Stimulated activated CD4-positive, alpha-beta T cell treated with anti-CD3 and anti-CD28 coated beads, Interleukin-4, amount 100 ng/mL, for 4 hours (primary cell): Measurements from ENCODE around the gene CTNNBL1.
"Not testable (repeated sequence)": the region's sequence is repeated elsewhere in the genome, so short reads cannot be mapped to it uniquely, and the experiment has no call there.

Source experiments
- DNase-seq, 2 experiments: peaks; one replicate each; pipeline ENCODE4 v3.0.0-alpha.2; 2020

CTNNBL1 gene

DNA sequence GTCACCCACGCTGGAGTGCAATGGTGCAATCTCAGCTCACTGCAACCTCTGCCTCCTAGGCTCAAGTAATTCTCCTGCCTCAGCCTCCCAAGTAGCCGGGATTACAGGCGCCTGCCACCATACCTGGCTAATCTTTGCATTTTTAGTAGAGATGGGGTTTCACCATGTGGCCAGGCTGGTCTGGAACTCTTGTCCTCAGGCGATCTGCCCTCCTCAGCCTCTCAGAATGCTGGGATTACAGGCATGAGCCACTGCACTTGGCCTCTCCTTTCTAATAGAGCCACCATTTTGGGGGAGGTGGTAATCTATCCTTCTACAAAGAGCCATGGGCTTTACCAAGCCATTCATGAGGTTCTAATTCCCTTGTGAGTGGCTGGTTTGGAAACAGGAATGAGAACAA is 14.1 kb upstream of the CTNNBL1 start:
- DNase-seq: not testable (repeated sequence)

DNA sequence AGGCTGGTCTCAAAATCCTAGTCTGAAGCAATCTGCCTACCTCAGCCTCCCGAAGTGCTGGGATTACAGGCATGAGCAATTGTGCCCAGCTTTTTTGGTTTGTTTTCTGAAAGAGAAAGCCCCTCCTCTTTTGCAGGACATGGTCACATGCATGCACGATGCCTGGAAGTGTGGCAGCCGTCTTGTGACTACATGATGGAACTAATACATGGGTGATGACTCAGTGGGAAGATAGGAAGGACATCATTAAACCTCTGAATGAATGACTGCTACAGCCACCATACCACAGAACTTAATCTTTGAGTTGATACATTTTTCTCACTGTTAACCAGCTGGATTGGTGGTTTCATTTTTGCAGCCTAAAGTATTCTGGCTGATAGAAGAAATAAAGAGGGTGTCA is 13.4 kb upstream of the CTNNBL1 start:
- DNase-seq: no peak

DNA sequence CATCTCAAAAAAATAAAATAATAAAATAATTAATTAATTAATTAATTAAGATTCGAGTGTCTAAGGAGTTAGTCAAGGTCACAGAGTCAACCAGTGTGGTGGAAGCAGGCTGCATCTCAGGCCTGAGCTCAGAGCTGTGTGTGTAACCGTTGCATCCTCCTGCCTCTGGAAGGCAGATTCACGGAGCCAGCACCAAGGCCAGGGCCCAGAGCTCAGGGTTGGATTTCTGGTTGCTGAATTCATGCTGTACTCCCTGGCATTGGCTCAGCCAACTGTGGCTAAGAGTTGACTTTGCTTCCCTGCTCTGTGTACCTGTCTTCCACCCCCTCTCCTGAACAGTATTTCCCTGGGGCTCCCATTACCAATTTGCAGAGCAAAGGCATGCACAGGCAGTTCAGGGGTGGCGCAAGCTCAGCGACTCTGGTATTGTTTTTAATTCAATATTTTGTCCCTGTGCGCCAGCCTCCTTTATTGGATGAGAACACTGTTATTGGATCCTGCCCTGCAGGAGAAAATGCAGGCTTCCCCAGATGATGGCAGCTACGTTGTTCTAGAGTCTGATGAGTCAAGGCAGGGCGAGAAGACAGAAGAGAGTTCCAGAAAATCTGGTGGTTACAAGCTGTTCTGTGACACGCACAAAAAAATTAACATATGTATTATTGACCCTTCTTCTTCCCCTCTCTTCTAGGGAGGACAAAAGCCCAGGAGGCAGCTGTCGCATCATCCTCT is 12.3 kb upstream of the CTNNBL1 start:
- DNase-seq: no peak

GRCh38 chr20:37683146-37683545 is 10.7 kb upstream of the CTNNBL1 start:
- DNase-seq: not testable (repeated sequence)

GRCh38 chr20:37686762-37687477 is 6.9 kb upstream of the CTNNBL1 start:
- DNase-seq: no peak

DNA sequence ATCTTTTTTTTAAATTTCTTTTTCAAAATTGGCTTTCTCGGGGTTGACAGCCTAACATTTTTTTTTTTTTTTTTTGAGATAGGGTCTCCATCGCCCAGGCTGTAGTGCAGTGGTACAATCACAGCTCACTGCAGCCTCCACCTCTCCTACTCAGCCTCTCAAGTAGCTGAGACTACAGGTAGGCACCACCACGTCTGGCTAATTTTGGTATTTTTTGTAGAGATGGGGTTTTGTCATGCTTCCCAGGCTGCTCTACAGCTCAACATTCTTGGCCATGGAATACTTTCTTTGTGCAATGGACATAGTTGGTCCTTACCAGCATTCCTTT is 6.4 kb upstream of the CTNNBL1 start:
- no peak for DNase-seq

DNA sequence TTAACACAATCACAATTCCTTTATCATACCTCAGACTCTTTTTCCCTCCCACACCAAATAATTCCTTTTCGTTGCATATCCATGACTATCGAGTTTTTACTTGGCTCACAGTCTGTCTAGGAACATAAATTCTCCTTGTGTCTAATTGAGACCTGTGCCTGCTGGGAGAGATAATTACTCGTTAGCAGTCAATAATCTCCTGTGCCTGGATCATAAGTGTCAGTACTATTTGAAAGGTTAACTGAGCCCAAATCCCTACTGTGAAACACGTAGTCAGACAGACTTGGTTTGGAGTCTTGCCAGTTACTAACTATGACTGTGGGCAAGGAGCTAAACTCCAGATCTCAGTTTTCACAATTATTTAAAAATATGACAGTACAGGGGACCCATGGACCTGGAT is 5.7 kb upstream of the CTNNBL1 start:
- no peak for DNase-seq

- DNase-seq: no peak
Observed at GRCh38 chr20:37690626-37691369, 3.0 kb upstream of the CTNNBL1 start.

DNA sequence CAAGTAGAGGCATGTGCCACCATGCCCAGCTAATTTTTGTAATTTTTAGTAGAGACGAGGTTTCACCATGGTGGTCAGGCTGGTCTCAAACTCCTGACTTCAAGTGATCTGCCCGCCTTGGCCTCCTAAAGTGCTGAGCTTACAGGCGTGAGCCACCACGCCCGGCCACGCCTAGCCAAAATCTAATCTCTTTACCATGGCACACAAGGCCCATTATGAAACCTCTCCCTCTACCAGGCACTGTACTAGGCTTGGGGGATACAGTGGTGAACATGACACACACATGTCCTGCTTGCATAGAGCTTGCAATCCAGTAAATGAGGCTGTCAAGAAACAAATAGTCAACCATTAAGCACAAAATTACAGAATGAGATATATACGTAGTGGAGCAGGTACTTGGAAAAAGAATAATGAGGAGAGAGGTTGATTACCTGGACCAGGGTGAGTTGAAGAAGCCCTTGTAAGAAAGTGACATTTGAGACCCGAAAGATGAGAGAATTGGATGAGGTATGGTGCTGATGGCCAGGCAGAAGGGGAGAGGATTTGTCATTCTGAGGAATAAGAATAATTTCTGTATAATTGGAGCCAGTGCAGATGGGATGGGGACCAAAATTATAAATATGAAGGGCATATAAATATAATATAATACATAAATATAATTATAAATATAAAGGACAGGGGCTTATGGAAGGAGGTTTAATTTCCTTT is 1.2 kb upstream of the CTNNBL1 start:
- DNase-seq: no peak

DNA sequence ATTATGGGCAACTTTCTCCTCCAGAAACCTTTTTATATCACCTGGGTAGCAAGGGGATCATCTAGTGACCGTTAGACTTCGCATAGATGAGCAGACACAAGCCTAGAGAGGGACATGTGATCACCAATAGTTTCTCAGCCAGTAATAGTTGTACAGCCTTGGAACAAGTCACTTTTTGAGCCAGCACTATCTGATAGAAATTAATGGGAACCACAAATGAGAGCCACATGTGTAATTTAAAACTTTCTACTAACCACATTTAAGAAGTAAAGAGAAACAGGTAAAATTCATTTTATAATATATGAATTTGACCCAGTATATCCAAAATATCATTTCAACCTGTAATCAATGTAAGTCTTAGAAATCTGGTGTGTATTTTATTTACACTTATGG is 592 bp upstream of the CTNNBL1 start:
- DNase-seq: no peak

- no peak for DNase-seq
Observed at GRCh38 chr20:37695684-37696342, 2.0 kb downstream of the CTNNBL1 start.

DNA sequence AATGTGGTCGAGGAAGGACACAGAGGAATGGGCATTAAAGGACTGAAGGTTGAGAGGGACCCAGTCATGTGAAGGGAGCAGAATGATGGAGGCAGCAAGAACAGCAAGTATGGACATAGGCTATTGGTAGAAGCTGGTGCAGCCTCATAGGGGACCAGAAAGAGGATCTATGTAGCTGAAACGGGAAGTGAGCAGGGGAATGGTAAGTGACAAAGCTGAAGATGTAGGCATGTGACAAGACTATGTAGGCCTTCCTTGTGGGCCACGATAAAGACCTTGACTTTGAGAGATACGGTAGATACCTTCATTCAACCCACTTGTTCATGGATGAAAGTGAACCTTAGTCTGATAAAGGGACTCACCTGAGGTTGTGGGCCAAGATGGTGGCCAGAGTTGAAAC is 3.5 kb downstream of the CTNNBL1 start:
- DNase-seq: no peak

- no peak for DNase-seq
Observed at GRCh38 chr20:37699202-37699601, 5.4 kb downstream of the CTNNBL1 start.

DNA sequence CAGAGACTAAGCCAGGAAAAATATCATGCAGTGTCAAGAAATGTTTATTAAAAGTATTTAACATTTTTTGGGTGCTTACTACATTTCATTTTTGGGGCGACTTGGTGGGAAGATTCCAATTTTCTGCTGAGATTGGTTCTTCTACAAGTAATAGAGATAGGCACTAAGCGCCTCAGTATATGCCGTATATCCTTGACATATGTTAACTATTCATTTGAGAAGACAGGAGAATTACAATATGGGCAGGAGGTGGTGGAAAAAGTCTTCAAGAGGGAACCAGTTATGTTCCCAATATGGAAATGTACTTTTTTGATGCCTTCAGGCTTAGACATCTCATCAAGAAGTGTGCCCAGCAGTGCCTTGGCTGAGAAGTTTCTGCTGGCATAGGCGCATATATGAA is 6.5 kb downstream of the CTNNBL1 start:
- DNase-seq: no peak

GRCh38 chr20:37701676-37702075 is 7.8 kb downstream of the CTNNBL1 start:
- DNase-seq: not testable (repeated sequence)

- DNase-seq: no peak
Observed at GRCh38 chr20:37702403-37703034, 8.7 kb downstream of the CTNNBL1 start.

GRCh38 chr20:37703035-37703845 is 9.4 kb downstream of the CTNNBL1 start:
- no peak for DNase-seq

DNA sequence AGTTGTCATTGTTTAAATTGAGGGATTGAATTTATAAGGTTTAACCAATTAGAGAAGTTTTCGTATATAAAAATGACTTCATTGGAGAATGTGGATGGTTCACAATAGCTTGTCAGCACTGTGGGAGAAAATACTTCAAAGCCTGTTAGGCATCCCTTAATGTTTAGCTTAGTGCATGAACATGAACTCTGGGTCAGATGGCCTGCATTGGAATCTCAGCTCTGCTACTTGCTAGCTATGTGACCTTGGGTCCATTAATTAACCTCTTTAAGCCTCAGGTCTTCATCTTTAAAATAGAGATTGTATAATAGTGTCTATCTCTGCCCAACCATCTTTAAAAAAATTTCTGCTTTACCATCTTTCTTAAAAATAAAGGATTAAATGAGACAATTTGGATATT is 11.1 kb downstream of the CTNNBL1 start:
- no peak for DNase-seq

DNA sequence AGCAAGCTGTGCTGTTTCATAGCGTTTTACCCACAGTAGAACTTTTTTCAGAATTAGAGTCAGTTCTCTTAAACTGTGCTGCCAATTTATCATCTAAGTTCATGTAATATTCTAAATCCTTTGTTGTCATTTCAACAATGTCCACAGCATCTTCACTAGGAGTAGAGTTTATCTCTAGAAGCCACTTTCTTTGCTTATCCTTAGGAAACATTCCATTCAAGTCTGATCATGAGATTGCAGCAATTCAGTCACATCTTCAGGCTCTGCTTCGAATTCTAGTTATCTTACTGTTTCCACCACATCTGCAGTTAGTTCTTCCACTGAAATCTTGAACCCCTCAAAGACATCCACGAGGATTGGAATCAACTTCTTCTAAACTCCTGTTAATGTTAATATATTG is 12.5 kb downstream of the CTNNBL1 start:
- no peak for DNase-seq

DNA sequence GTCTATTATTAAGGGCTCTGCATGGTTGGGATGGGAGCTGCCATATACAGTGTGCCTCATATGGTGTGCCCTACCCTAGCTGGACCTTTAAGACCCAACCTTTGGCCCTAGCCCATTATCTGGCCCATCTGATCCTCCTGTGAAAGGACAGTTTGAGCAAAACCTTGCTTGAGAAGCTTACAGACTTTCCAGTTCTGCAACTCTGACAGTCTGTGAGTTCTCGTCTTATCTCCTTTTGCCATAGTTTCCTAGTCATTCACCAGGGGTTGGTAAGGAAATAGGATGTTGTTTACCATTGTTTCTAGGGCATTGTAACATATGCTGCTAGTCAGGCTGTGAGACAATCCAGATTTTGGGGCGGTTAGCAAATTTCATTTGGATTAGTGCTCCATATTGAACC is 17.2 kb downstream of the CTNNBL1 start:
- no peak for DNase-seq
